ENCODE measurements around the gene MRPL2. TPM values are rescaled to one million over a fixed set of nuclear protein-coding genes. Genes with fewer than 3 reads are reported as not detected.
A peak's percentile ranks its signal among the peaks of the same experiment; 100 is the strongest.

The MRPL2 gene
- polyA plus RNA-seq, 1 donor (not counting 4 experiments of a cell fraction or from before 2014, with no cell fraction given): 27.4 TPM

GRCh38 chr6:43097098-43097489 is 37.9 kb upstream of the MRPL2 start:
- no peak overlapping the region for H2AFZ ChIP-seq (ENCODE audit: control insufficient read depth, low read length)
- peaks cover 72% of the 10 kb centered on the region for H3K79me2 ChIP-seq (ENCODE audit: control insufficient read depth, insufficient read depth, low read length)
- no peaks in the 10 kb centered on the region for H3K9me1 ChIP-seq (ENCODE audit: control insufficient read depth, extremely low read depth, insufficient read depth, low read length)
- TF ChIP-seq EZH2 (IDR thresholded peaks at IDR 0.05; ENCODE audit: low read length): no peak
- TF ChIP-seq, protein P1, sequence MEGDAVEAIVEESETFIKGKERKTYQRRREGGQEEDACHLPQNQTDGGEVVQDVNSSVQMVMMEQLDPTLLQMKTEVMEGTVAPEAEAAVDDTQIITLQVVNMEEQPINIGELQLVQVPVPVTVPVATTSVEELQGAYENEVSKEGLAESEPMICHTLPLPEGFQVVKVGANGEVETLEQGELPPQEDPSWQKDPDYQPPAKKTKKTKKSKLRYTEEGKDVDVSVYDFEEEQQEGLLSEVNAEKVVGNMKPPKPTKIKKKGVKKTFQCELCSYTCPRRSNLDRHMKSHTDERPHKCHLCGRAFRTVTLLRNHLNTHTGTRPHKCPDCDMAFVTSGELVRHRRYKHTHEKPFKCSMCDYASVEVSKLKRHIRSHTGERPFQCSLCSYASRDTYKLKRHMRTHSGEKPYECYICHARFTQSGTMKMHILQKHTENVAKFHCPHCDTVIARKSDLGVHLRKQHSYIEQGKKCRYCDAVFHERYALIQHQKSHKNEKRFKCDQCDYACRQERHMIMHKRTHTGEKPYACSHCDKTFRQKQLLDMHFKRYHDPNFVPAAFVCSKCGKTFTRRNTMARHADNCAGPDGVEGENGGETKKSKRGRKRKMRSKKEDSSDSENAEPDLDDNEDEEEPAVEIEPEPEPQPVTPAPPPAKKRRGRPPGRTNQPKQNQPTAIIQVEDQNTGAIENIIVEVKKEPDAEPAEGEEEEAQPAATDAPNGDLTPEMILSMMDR (optimal IDR thresholded peaks at IDR 0.05 in 1 of 3, IDR thresholded peaks at IDR 0.05 in 1 of 3, conservative IDR thresholded peaks at IDR 0.05 in 1 of 3; ENCODE audit: extremely low read depth in 1 of 3, insufficient read depth in 2 of 3, low read length in 3 of 3): no peak
- no peaks in the 10 kb centered on the region for H4K20me1 ChIP-seq (ENCODE audit: control insufficient read depth, extremely low read depth, insufficient read depth, low read length)
- H3K9me3 ChIP-seq (ENCODE audit: control insufficient read depth, low read depth, low read length): no peaks in the 10 kb centered on the region
- H3K4me2 ChIP-seq (ENCODE audit: control insufficient read depth, extremely low read depth, insufficient read depth, low read depth, low read length): peak overlapping the region; percentile 98
- peak overlapping the region; percentile 83 for H3K27ac ChIP-seq (ENCODE audit: control insufficient read depth, insufficient read depth, low read length)
- no peak for DNase-seq (ENCODE audit: low read depth, low spot score)
- H3K4me3 ChIP-seq (ENCODE audit: control insufficient read depth in 2 of 3, extremely low read depth in 1 of 3, insufficient read depth in 2 of 3, low read depth in 1 of 3, low read length in 3 of 3): peak overlapping the region in 2 of 3 experiments; percentile 48 to 76
- H3K4me1 ChIP-seq (ENCODE audit: control insufficient read depth, extremely low read depth, insufficient read depth, low read length): peaks cover 48% of the 10 kb centered on the region
- FAIRE-seq: no peak
- peaks cover 0 to 5% of the 10 kb centered on the region in 2 experiments for H3K36me3 ChIP-seq (ENCODE audit: control insufficient read depth in 2 of 2, extremely low read depth in 1 of 2, insufficient read depth in 2 of 2, low read length in 2 of 2)
- no peaks in the 10 kb centered on the region for H3K27me3 ChIP-seq (ENCODE audit: control insufficient read depth, extremely low read depth, insufficient read depth, low read length)
- dilution Hi-C loops (cut with MboI; ENCODE audit: extremely low pct_ligation_motif_present, low sequenced_read_pairs): no loop called here
- H3K9ac ChIP-seq (ENCODE audit: control insufficient read depth, extremely low read depth, insufficient read depth, low read length): peak overlapping the region; percentile 87

DNA sequence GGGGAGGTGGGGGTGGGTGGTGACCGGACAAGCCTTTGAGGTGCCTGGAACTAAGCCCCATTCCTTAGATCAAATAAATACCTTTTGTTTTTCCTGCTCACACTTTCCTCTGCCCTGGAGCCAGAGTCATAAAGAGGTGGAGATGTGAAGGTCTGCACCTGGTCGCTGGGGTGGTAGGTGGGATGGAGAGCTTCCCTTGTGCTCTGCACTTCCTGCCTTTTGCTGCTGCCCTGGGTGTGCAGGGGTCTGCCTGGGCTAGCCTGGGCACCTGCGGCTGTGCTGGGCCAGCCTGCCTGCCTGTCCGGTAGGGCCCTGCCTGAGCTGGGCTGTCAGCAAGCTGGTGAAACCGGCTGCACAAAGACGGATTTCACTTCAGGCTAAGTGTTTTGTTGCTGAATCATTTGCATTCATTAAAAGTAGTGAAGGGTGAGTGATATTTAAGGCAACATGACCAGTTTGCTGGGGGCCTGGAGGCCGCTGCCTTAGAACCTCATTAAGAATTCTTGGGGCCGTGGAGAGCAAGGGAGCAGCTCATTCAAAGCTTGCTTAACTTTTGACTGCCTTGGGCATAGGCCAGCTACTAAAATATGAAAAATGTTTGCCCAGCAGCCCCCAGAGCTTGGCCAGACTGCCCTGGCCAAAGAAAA is 37.3 kb upstream of the MRPL2 start:
- Histone ChIP-seq H3K79me2 (ENCODE audit: control insufficient read depth, insufficient read depth, low read length) (peaks cover 72% of the 10 kb centered on the region), H4K20me1 (ENCODE audit: control insufficient read depth, extremely low read depth, insufficient read depth, low read length) (no peaks in the 10 kb centered on the region), H2AFZ (ENCODE audit: control insufficient read depth, low read length) (no peak overlapping the region), H3K27me3 (ENCODE audit: control insufficient read depth, extremely low read depth, insufficient read depth, low read length) (no peaks in the 10 kb centered on the region), H3K4me3 (ENCODE audit: control insufficient read depth in 2 of 3, extremely low read depth in 1 of 3, insufficient read depth in 2 of 3, low read depth in 1 of 3, low read length in 3 of 3) (peak overlapping the region; percentile 27 to 76 (median 67)), H3K4me2 (ENCODE audit: control insufficient read depth, extremely low read depth, insufficient read depth, low read depth, low read length) (peak overlapping the region; percentile 98), H3K4me1 (ENCODE audit: control insufficient read depth, extremely low read depth, insufficient read depth, low read length) (peaks cover 49% of the 10 kb centered on the region), H3K36me3 (ENCODE audit: control insufficient read depth in 2 of 2, extremely low read depth in 1 of 2, insufficient read depth in 2 of 2, low read length in 2 of 2) (peaks cover 0 to 5% of the 10 kb centered on the region in 2 experiments), H3K9me1 (ENCODE audit: control insufficient read depth, extremely low read depth, insufficient read depth, low read length) (no peaks in the 10 kb centered on the region), H3K9ac (ENCODE audit: control insufficient read depth, extremely low read depth, insufficient read depth, low read length) (peak overlapping the region; percentile 87), H3K27ac (ENCODE audit: control insufficient read depth, insufficient read depth, low read length) (peak overlapping the region; percentile 83), H3K9me3 (ENCODE audit: control insufficient read depth, low read depth, low read length) (no peaks in the 10 kb centered on the region)
- dilution Hi-C loops (cut with MboI; ENCODE audit: extremely low pct_ligation_motif_present, low sequenced_read_pairs): no loop called here
- FAIRE-seq (peak; percentile 79), DNase-seq (ENCODE audit: low read depth, low spot score) (peak; percentile 76)
- no peak for TF ChIP-seq EZH2 (IDR thresholded peaks at IDR 0.05; ENCODE audit: low read length)
- TF ChIP-seq, protein P1 (optimal IDR thresholded peaks at IDR 0.05 in 1 of 3, IDR thresholded peaks at IDR 0.05 in 1 of 3, conservative IDR thresholded peaks at IDR 0.05 in 1 of 3; ENCODE audit: extremely low read depth in 1 of 3, insufficient read depth in 2 of 3, low read length in 3 of 3): no peak
